ENCODE measurements around the gene CFAP43. TPM values are rescaled to one million over a fixed set of nuclear protein-coding genes. Genes with fewer than 3 reads are reported as not detected.

The CFAP43 gene
- total and polyA plus RNA-seq, 2 of the 8 experiments (the other 6 are each of a cell fraction or from before 2014, with no cell fraction given): 0.11 to 0.27 TPM

DNA sequence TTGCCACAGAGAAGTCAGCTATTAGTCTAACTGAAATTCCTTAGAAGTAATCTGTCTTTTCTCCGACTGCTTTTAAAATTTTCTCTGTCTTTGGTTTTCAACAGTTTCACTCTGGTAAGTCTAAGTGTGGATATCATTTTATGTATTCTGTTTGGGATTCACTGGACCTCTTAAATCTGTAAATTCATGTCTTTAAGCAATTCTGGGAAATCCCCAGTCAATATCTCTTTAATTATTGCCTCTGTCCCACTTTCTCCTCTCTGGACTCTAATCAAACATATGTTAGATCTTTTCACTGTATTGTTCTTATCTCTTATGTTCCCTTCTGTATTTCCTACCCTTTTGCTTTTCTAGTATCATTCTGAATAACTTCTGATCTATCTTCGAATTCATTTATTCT lies 29.9 kb downstream of the CFAP43 start:
- Histone ChIP-seq H3K36me3 (ENCODE audit: control insufficient read depth in 2 of 4, insufficient read depth in 4 of 4, low read length in 3 of 4) (no peaks in the 10 kb centered on the region), H3K4ac (replicated peaks; ENCODE audit: insufficient read length, low read depth, low read length) (no peak overlapping the region), H2BK120ac (replicated peaks; ENCODE audit: low read depth, low read length) (no peak overlapping the region), H2BK12ac (ENCODE audit: low read depth, low read length) (no peak overlapping the region), H2AK5ac (ENCODE audit: low read depth, low read length) (no peak overlapping the region), H4K91ac (replicated peaks; ENCODE audit: insufficient read length, low read length) (no peak overlapping the region), H3K23me2 (ENCODE audit: low read depth, low read length) (no peaks in the 10 kb centered on the region), H3K79me2 (ENCODE audit: control insufficient read depth in 1 of 2, insufficient read depth in 2 of 2, low read length in 2 of 2) (no peaks in the 10 kb centered on the region), H3K4me1 (replicated peaks in 1 of 4; ENCODE audit: control insufficient read depth in 3 of 4, insufficient read depth in 4 of 4, low read length in 3 of 4) (no peaks in the 10 kb centered on the region), H3K18ac (ENCODE audit: extremely low read depth, low read length) (no peak overlapping the region), H2BK20ac (ENCODE audit: low read length) (no peak overlapping the region), H4K20me1 (replicated peaks in 1 of 2; ENCODE audit: control insufficient read depth in 1 of 2, insufficient read depth in 2 of 2, low read length in 2 of 2) (no peaks in the 10 kb centered on the region), H3K4me2 (ENCODE audit: insufficient read depth in 1 of 2, low read depth in 2 of 2, low read length in 2 of 2) (no peak overlapping the region), H3K27me3 (replicated peaks in 1 of 4; ENCODE audit: control insufficient read depth in 3 of 4, extremely low read depth in 1 of 4, insufficient read depth in 3 of 4, low read length in 3 of 4) (no peaks in the 10 kb centered on the region), H3K4me3 (ENCODE audit: extremely low read depth in 1 of 4, insufficient read depth in 2 of 4, low read depth in 3 of 4, low read length in 4 of 4) (no peak overlapping the region), H2AFZ (ENCODE audit: low read length) (no peak overlapping the region), H3K79me1 (ENCODE audit: low read depth, low read length) (no peaks in the 10 kb centered on the region), H3K23ac (ENCODE audit: insufficient read length) (no peak overlapping the region), H3K9me3 (ENCODE audit: insufficient read depth in 2 of 2, low read depth in 1 of 2, low read length in 1 of 2) (no peaks in the 10 kb centered on the region), H3K56ac (replicated peaks; ENCODE audit: insufficient read length, low read depth, low read length) (no peak overlapping the region), H3K9ac (replicated peaks in 1 of 4; ENCODE audit: extremely low read depth in 1 of 4, low read depth in 3 of 4, low read length in 3 of 4) (no peak overlapping the region), H4K8ac (ENCODE audit: extremely low read depth, insufficient read depth, low read length) (no peak overlapping the region), H2BK15ac (ENCODE audit: low read length) (no peak overlapping the region), H4K5ac (ENCODE audit: insufficient read length, low read depth, low read length) (no peak overlapping the region), H3K27ac (ENCODE audit: low read depth, low read length) (no peak overlapping the region), H2BK5ac (ENCODE audit: low read depth, low read length) (no peak overlapping the region), H3K14ac (ENCODE audit: insufficient read length) (no peak overlapping the region)
- TF ChIP-seq, protein P1, sequence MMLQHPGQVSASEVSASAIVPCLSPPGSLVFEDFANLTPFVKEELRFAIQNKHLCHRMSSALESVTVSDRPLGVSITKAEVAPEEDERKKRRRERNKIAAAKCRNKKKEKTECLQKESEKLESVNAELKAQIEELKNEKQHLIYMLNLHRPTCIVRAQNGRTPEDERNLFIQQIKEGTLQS (IDR thresholded peaks at IDR 0.05; ENCODE audit: insufficient read depth, low read depth, low read length): no peak
- TF ChIP-seq GABPA (IDR thresholded peaks at IDR 0.05; ENCODE audit: borderline replicate concordance, insufficient read depth, low read length) (no peak), CTBP2 (IDR thresholded peaks at IDR 0.05; ENCODE audit: borderline replicate concordance, insufficient read depth, insufficient read length, low read length) (no peak), RNF2 (IDR thresholded peaks at IDR 0.05; ENCODE audit: borderline replicate concordance, low read depth, low read length, missing control alignments, poor library complexity, severe bottlenecking) (no peak)
- no peak for DNase-seq (ENCODE audit: low read depth in 1 of 2, low spot score in 2 of 2)
- 87% methylated on average over 2 of the region's 2 CpGs; no CpG with 5 or more reads in 1 of the 2 experiments for WGBS, 2 experiments (ENCODE audit: extremely low coverage in 1 of 2, insufficient coverage in 1 of 2, insufficient read length in 1 of 2, insufficient replicate concordance in 2 of 2, low coverage in 1 of 2, low lambda C conversion rate in 2 of 2, missing lambda C conversion rate in 1 of 2)
- POLR2A ChIA-PET (ENCODE audit: partially characterized antibody): no interaction called here
- no peak for FAIRE-seq
- CTCF ChIA-PET (ENCODE audit: partially characterized antibody): no interaction called here

Measured in H1 (cell line).